MM.1S (cell line): ENCODE data around the gene TMEM169.

ENCODE experiments used
- CTCF ChIP-seq: fragments of 300-600 bp; sonication (generic); IDR thresholded peaks from 2 replicates; pipeline ENCODE4 v1.5.1; 2016; ENCODE audit warnings: antibody characterized with exemption, low read length, mixed read lengths
- EZH2 ChIP-seq: fragments of 300-600 bp; sonication (generic); optimal IDR thresholded peaks from 2 replicates; pipeline ENCODE3; 2017; ENCODE audit warnings: low read depth, mild to moderate bottlenecking, antibody characterized with exemption, low read length, mixed read lengths
- EZH2phosphoT487 ChIP-seq: fragments of 300-600 bp; sonication (generic); IDR thresholded peaks from 2 replicates; pipeline ENCODE4 v1.6.1; 2018; ENCODE audit warnings: antibody characterized with exemption, low read length

GRCh38 chr2:216118474-216118873 lies 36.8 kb downstream of the TMEM169 start:
- TF ChIP-seq CTCF (no peak), EZH2 (no peak), EZH2phosphoT487 (no peak)
